ENCODE measurements around the gene TNPO3.

- TF ChIP-seq CTCF (IDR thresholded peaks at IDR 0.05), result no peak
- TF ChIP-seq ZBTB33 (IDR thresholded peaks at IDR 0.05; ENCODE audit: borderline replicate concordance, low read depth), result no peak
- TF ChIP-seq REST (IDR thresholded peaks at IDR 0.05; ENCODE audit: low read depth, low read length), result no peak
Measured at GRCh38 chr7:128939861-128940410, 115.0 kb downstream of the TNPO3 start.

Data from SK-N-SH (cell line).